Testis (tissue), 2 donors: Measurements from ENCODE around the gene TSSK2.

Experiments
- POLR2A ChIP-seq: fragments of 450-650 bp; IDR thresholded peaks from one replicate; pipeline ENCODE4 v1.6.1; 2017; ENCODE audit warnings: antibody characterized with exemption, mild to moderate bottlenecking, moderate library complexity
- TF ChIP-seq, protein P1 (sequence below), 3 experiments: fragments of 450-650 bp in 2 of 3; fragments of 200-600 bp in 1 of 3; sonication (generic) in 1 of 3; IDR thresholded peaks; one replicate each; pipeline ENCODE4 v1.5.1; 2016 to 2019; ENCODE audit warnings: antibody characterized with exemption in 3 of 3, mild to moderate bottlenecking in 2 of 3, moderate library complexity in 1 of 3

DNA sequence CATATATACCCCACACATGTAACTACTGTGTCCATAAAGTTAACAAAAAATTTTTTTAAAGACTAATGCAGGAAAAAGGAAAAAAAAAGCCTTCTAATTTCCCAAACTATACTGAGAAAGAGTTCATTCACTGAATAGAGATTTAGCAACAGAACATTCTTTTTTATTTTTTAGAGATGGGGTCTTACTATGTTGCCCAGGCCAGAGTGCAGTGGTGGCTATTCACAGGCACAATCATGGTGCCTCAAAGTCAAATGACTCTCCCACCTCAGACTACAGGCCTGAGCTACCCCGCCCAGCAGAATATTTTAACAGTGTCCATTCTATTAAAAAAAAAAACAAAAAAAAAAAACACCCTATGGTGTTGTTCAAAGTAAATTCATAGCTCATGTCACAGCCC, 34.6 kb upstream of the TSSK2 start:
- TF ChIP-seq, protein P1, sequence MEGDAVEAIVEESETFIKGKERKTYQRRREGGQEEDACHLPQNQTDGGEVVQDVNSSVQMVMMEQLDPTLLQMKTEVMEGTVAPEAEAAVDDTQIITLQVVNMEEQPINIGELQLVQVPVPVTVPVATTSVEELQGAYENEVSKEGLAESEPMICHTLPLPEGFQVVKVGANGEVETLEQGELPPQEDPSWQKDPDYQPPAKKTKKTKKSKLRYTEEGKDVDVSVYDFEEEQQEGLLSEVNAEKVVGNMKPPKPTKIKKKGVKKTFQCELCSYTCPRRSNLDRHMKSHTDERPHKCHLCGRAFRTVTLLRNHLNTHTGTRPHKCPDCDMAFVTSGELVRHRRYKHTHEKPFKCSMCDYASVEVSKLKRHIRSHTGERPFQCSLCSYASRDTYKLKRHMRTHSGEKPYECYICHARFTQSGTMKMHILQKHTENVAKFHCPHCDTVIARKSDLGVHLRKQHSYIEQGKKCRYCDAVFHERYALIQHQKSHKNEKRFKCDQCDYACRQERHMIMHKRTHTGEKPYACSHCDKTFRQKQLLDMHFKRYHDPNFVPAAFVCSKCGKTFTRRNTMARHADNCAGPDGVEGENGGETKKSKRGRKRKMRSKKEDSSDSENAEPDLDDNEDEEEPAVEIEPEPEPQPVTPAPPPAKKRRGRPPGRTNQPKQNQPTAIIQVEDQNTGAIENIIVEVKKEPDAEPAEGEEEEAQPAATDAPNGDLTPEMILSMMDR (IDR thresholded peaks at IDR 0.05), result no peak
- no peak for TF ChIP-seq POLR2A
